HG02852 (cell line): ENCODE results near the gene PGGT1B.
A peak's percentile ranks its signal among the peaks of the same experiment; 100 is the strongest.
"Not testable (repeated sequence)": the region's sequence is repeated elsewhere in the genome, so short reads cannot be mapped to it uniquely, and the experiment has no call there.

Experiments used
- ATAC-seq: cut with Tn5 transposase; IDR thresholded peaks from one replicate; pipeline ENCODE4 v1.9.1; 2021; ENCODE audit warnings: mild to moderate bottlenecking, moderate library complexity; ENCODE audit not compliant: unreplicated experiment

Gene PGGT1B

GRCh38 chr5:115260248-115260647, 2.4 kb downstream of the PGGT1B start:
- ATAC-seq, result no peak

GRCh38 chr5:115257981-115258380, 4.7 kb downstream of the PGGT1B start:
- ATAC-seq, result no peak

- ATAC-seq, result not testable (repeated sequence)
Measured at GRCh38 chr5:115249379-115249778, 13.3 kb downstream of the PGGT1B start.

- ATAC-seq, result peak; percentile 60
Measured at GRCh38 chr5:115246361-115246991, 16.2 kb downstream of the PGGT1B start.

- ATAC-seq, result peak; percentile 77
Measured at GRCh38 chr5:115243412-115243811, 19.3 kb downstream of the PGGT1B start.

- no peak for ATAC-seq
Measured at GRCh38 chr5:115241881-115242642, 20.6 kb downstream of the PGGT1B start.

- no peak for ATAC-seq
Measured at GRCh38 chr5:115237066-115237465, 25.6 kb downstream of the PGGT1B start.

- no peak for ATAC-seq
Measured at GRCh38 chr5:115236599-115236998, 26.1 kb downstream of the PGGT1B start.

GRCh38 chr5:115231598-115231997, 31.1 kb downstream of the PGGT1B start:
- no peak for ATAC-seq

GRCh38 chr5:115229606-115230005, 33.1 kb downstream of the PGGT1B start:
- no peak for ATAC-seq

GRCh38 chr5:115227281-115227680, 35.4 kb downstream of the PGGT1B start:
- no peak for ATAC-seq

- no peak for ATAC-seq
Measured at GRCh38 chr5:115214541-115214940, 48.1 kb downstream of the PGGT1B start.

GRCh38 chr5:115209279-115209678, 53.4 kb downstream of the PGGT1B start:
- ATAC-seq, result peak; percentile 99

- no peak for ATAC-seq
Measured at GRCh38 chr5:115202952-115203351, 59.7 kb downstream of the PGGT1B start.

- ATAC-seq, result no peak
Measured at GRCh38 chr5:115196161-115196560, 66.5 kb downstream of the PGGT1B start.

- no peak for ATAC-seq
Measured at GRCh38 chr5:115194676-115195075, 68.0 kb downstream of the PGGT1B start.

GRCh38 chr5:115193295-115193694, 69.4 kb downstream of the PGGT1B start:
- no peak for ATAC-seq

GRCh38 chr5:115192098-115192497, 70.6 kb downstream of the PGGT1B start:
- ATAC-seq, result no peak

GRCh38 chr5:115191474-115192031, 71.1 kb downstream of the PGGT1B start:
- ATAC-seq, result no peak

GRCh38 chr5:115190388-115190787, 72.3 kb downstream of the PGGT1B start:
- ATAC-seq, result no peak

- no peak for ATAC-seq
Measured at GRCh38 chr5:115189866-115190265, 72.8 kb downstream of the PGGT1B start.

GRCh38 chr5:115186794-115187193, 75.9 kb downstream of the PGGT1B start:
- ATAC-seq, result no peak
